Mucosa of rectum (tissue), 2 donors: ENCODE data around the gene ABR.
"Not testable (repeated sequence)": the region's sequence is repeated elsewhere in the genome, so short reads cannot be mapped to it uniquely, and the experiment has no call there.

Experiments
- H3K27ac ChIP-seq, 2 donors: one replicate each; pipeline ENCODE4 v1.7.0; 2013; ENCODE audit warnings: inconsistent platforms in 2 of 2, low read depth in 2 of 2, low read length in 2 of 2
- H3K27me3 ChIP-seq, 2 donors: one replicate each; pipeline ENCODE4 v1.7.0; 2013; ENCODE audit warnings: low read length in 2 of 2; ENCODE audit not compliant: control insufficient read depth in 2 of 2, insufficient read depth in 2 of 2
- H3K36me3 ChIP-seq, 2 donors: one replicate each; pipeline ENCODE4 v1.7.0; 2013; ENCODE audit warnings: low read length in 2 of 2; ENCODE audit not compliant: control insufficient read depth in 2 of 2, insufficient read depth in 2 of 2
- H3K4me1 ChIP-seq, 2 donors: one replicate each; pipeline ENCODE4 v1.7.0; 2013; ENCODE audit warnings: low read length in 2 of 2, mild to moderate bottlenecking in 1 of 2; ENCODE audit not compliant: control insufficient read depth in 2 of 2, insufficient read depth in 2 of 2
- H3K4me3 ChIP-seq, 2 donors: one replicate each; pipeline ENCODE4 v1.7.0; 2013; ENCODE audit warnings: low read length in 2 of 2
- H3K9ac ChIP-seq, 2 donors: one replicate each; pipeline ENCODE4 v1.7.0; 2013; ENCODE audit warnings: low read length in 2 of 2, low read depth in 1 of 2, mild to moderate bottlenecking in 1 of 2
- H3K9me3 ChIP-seq, 2 donors: one replicate each; pipeline ENCODE4 v1.7.0; 2013; ENCODE audit warnings: low read length in 2 of 2; ENCODE audit not compliant: control insufficient read depth in 2 of 2
- donor health status: healthy.
- donor health status: Normal muscosa, but diverticular disease.

The ABR gene

DNA sequence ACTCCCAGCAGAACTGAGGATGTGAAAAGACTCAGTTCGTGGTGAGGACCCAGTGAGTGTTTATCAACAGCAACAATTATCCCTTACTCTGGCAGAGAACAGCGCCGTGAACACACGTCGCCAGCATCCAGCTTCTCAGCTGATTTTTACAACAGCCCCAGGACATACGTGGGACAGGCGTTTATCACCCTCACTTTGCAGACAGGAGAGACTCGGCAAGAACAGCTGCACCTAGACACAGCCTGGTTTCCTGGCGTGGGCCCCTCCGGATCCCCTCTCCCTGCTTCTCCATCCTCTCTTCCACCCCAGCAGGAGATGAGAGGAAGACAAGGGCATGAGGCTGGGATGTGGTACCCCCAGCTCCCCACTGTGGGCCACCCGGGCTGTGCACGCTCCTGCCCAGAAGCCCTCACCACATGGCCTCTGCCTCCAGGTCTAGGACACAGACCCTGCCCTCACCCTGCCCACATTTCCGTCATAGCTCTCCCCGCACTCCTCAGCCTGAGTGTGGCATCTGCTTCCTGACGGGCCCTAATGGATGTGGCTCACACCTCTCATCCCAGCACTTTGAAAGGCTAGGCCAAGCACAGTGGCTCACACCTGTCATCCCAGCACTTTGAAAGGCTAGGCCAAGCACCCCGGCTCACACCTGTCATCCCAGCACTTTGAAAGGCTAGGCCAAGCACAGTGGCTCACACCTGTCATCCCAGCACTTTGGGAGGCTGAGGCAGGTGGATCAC, 17.5 kb downstream of the ABR start:
- no peak overlapping the region for H3K27ac ChIP-seq
- no peak overlapping the region for H3K9ac ChIP-seq
- no peaks in the 10 kb centered on the region for H3K27me3 ChIP-seq
- no peak overlapping the region for H3K4me3 ChIP-seq
- H3K36me3 ChIP-seq = peaks cover 3 to 5% of the 10 kb centered on the region in 2 donors
- peaks cover 0 to 4% of the 10 kb centered on the region in 2 donors for H3K4me1 ChIP-seq
- H3K9me3 ChIP-seq = no peaks in the 10 kb centered on the region

DNA sequence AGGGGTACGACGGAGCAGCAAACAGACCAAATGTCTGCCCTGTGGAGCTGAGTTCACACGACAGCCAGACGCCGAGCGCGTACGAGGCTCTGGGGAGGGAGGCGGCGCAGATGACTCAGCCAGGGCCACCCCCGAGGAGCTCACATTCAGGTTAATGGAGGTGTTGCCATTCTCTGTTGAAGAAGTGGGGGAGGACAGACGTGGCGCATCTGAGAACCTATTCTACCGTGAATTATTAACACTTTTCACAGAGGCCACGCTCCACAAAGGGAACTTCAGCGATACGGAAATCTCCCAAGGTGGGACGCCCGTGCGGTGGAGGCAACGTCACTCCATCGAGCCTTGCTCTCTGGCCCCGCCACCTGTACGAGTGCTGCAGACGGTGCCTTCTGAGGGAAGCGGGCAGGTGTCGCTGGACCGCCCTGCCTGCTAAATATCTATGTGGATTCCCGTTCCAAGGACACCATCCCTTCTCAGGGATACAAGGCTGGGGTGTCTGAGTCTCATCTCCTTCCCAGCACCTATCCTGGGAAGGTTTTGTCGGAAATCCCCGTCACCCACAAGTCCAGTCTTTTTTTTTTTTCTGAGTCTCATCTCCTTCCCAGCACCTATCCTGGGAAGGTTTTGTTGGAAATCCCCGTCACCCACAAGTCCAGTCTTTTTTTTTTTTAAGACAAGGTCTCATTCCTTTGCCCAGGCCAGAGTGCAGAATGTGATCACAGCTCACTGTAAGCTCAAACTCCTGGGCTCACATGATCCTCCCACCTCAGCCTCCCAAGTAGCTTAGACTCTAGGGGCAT, 19.0 kb downstream of the ABR start:
- Histone ChIP-seq H3K27ac (no peak overlapping the region), H3K36me3 (peaks cover 3 to 5% of the 10 kb centered on the region in 2 donors), H3K9me3 (no peaks in the 10 kb centered on the region), H3K4me3 (no peak overlapping the region), H3K9ac (no peak overlapping the region), H3K4me1 (peaks cover 0 to 4% of the 10 kb centered on the region in 2 donors), H3K27me3 (no peaks in the 10 kb centered on the region)

- H3K4me1 ChIP-seq = no peaks in the 10 kb centered on the region
- no peaks in the 10 kb centered on the region for H3K27me3 ChIP-seq
- H3K9ac ChIP-seq = no peak overlapping the region
- H3K4me3 ChIP-seq = no peak overlapping the region
- H3K36me3 ChIP-seq = peaks cover 3 to 5% of the 10 kb centered on the region in 2 donors
- no peak overlapping the region for H3K27ac ChIP-seq
- H3K9me3 ChIP-seq = no peaks in the 10 kb centered on the region
These were observed 20.2 kb downstream of the ABR start for GRCh38 chr17:1159431-1160180.

GRCh38 chr17:1158879-1159278, 20.9 kb downstream of the ABR start:
- Histone ChIP-seq H3K27ac (no peak overlapping the region), H3K4me3 (no peak overlapping the region), H3K9ac (no peak overlapping the region), H3K36me3 (peaks cover 3 to 5% of the 10 kb centered on the region in 2 donors), H3K4me1 (no peaks in the 10 kb centered on the region), H3K9me3 (no peaks in the 10 kb centered on the region), H3K27me3 (no peaks in the 10 kb centered on the region)

GRCh38 chr17:1156864-1157263, 22.9 kb downstream of the ABR start:
- H3K27me3 ChIP-seq = no peaks in the 10 kb centered on the region
- no peak overlapping the region for H3K9ac ChIP-seq
- peaks cover 3 to 5% of the 10 kb centered on the region in 2 donors for H3K36me3 ChIP-seq
- H3K4me3 ChIP-seq = no peak overlapping the region
- H3K27ac ChIP-seq = no peak overlapping the region
- H3K4me1 ChIP-seq = no peaks in the 10 kb centered on the region
- no peaks in the 10 kb centered on the region for H3K9me3 ChIP-seq

- Histone ChIP-seq H3K36me3 (peaks cover 3 to 8% of the 10 kb centered on the region in 2 donors), H3K27me3 (no peaks in the 10 kb centered on the region), H3K4me3 (no peak overlapping the region), H3K9ac (no peak overlapping the region), H3K4me1 (no peaks in the 10 kb centered on the region), H3K27ac (no peak overlapping the region), H3K9me3 (no peaks in the 10 kb centered on the region)
These were observed 25.1 kb downstream of the ABR start for GRCh38 chr17:1154704-1155103.

DNA sequence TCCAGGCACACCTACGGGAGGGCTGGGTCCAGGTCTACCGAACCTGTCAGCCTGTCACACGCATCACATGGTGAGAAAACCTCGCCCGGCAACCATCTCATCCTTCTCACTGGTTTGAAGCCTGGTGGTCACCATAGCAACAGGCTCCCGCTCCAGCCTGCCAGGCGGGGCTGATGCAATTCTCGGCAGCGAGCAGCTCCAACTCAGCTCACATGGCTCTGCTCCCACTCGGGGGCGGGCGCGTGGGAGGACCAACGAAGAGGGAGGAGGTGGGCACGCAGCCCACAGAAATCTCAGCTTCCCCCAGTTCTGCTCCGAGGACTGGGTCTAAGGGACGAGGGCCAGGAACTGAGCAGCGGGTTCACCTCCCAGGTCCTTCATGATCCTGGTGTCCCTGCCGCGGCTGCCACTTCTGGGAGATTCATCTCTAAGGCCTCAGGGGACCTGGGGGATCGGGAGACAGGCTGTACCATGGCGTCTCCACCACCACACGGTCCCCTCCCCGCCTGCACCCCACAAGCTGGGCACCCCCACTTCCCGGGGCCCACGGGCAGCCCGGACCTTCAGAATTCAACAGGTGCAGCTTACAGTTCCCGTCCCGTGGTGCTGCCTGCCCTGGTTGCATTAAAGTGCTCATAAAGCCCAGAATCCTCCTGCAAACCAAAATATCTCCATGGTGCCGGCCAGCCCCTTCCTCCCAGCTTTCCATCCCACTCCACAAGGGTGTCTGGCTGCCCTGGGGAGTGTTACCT, 25.8 kb downstream of the ABR start:
- no peak overlapping the region for H3K4me3 ChIP-seq
- H3K27me3 ChIP-seq = no peaks in the 10 kb centered on the region
- H3K4me1 ChIP-seq = no peaks in the 10 kb centered on the region
- peaks cover 3 to 8% of the 10 kb centered on the region in 2 donors for H3K36me3 ChIP-seq
- H3K9ac ChIP-seq = no peak overlapping the region
- H3K27ac ChIP-seq = no peak overlapping the region
- H3K9me3 ChIP-seq = no peaks in the 10 kb centered on the region

DNA sequence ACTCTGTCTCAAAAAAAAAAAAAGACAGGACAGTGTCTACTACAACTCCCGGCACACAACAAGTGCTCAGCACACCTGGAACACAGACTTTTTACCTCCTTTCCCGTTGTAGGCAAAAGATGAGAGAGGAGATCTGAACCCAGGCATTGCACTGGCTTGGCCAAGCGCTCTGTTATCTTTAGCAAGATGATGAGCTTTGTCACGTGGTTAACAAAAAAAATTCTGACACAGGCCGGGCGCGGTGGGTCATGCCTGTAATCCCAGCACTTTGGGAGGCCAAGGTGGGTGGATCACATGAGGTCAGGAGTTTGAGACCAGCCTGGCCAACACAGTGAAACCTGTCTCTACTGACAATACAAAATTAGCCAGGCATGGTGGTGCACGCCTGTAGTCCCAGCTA, 27.2 kb downstream of the ABR start:
- not testable (repeated sequence) for H3K36me3 ChIP-seq, H3K27me3 ChIP-seq, H3K9me3 ChIP-seq, H3K9ac ChIP-seq, H3K4me3 ChIP-seq, H3K27ac ChIP-seq, H3K4me1 ChIP-seq

DNA sequence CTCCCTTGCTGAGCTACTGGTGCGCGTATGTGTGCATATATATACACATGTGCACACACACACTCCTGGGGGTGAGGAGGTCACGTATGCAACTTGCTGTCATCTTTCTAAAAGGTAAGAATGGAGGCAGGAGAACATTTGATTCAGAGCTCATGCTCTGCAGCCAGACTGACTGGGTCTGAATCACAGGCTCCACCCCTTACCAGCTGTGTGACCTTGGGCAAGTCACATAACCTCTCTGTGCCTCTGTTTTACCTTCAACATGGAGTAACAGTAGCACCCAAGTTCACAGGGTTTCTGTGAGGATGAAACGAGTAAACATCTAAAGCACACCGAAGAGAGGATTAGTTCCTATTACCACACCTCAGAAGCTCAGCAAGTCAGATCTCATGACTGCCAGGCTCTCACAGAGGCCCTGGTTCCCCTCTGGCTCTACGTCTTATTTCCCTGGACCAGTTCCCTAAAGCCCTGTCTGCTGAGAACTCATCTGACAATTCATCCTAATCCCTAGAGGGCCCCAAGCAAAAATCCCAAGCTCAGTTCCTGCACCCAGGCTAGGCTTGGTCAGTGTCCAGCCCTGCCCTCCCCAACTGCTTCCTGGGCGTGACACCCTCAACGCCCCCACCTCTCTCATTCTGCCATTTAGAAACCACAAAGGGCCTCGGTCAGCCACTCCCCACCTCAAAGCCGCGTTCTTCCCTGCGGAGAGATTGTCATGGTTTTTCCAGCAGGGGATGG, 28.7 kb downstream of the ABR start:
- no peaks in the 10 kb centered on the region for H3K9me3 ChIP-seq
- no peak overlapping the region for H3K9ac ChIP-seq
- H3K27ac ChIP-seq = no peak overlapping the region
- no peak overlapping the region for H3K4me3 ChIP-seq
- no peaks in the 10 kb centered on the region for H3K27me3 ChIP-seq
- peaks cover 0 to 3% of the 10 kb centered on the region in 2 donors for H3K4me1 ChIP-seq
- H3K36me3 ChIP-seq = peaks cover 0 to 3% of the 10 kb centered on the region in 2 donors
